ENCODE measurements around the gene ARHGEF5.
"Not testable (repeated sequence)": the region's sequence is repeated elsewhere in the genome, so short reads cannot be mapped to it uniquely, and the experiment has no call there.

ARHGEF5 gene

GRCh38 chr7:144427539-144427938 lies 72.3 kb downstream of the ARHGEF5 start:
- H3K79me2 ChIP-seq (ENCODE audit: insufficient read depth, low read length); H3K4me3 ChIP-seq (ENCODE audit: low read depth in 1 of 2, low read length in 2 of 2); ATAC-seq (ENCODE audit: insufficient read depth, low read depth); H3K4me2 ChIP-seq (ENCODE audit: insufficient read depth, low read length); H4K20me1 ChIP-seq (ENCODE audit: insufficient read depth, low read length); H3K36me3 ChIP-seq (ENCODE audit: insufficient read depth, low read length); H2AFZ ChIP-seq (ENCODE audit: low read depth, low read length); H3K27ac ChIP-seq (ENCODE audit: low read length); H3K9ac ChIP-seq (ENCODE audit: low read depth, low read length); H3K4me1 ChIP-seq (ENCODE audit: insufficient read depth, low read length); DNase-seq; H3K27me3 ChIP-seq (ENCODE audit: insufficient read depth, low read length, poor library complexity): not testable (repeated sequence)
- peaks cover 15% of the 10 kb centered on the region for H3K9me3 ChIP-seq (ENCODE audit: insufficient read depth, low read length, severe bottlenecking)

DNA sequence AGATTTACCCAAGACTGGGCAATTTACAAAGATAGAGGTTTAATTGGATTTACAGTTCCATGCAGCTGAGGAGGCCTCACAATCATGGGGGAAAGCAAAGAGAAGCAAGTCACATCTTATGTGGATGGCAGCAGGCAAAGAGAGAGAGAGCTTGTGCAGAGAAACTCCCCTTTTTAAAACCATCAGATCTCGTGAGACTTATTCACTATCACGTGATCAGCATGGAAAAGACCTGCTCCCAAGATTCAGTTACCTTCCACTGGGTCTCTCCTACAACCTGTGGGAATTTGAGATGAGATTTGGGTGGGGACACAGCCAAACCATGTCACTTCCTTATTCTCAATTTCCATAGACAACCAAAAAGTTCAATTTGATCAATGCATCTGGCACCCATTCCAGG lies 73.2 kb downstream of the ARHGEF5 start:
- no peak overlapping the region for H3K4me3 ChIP-seq (ENCODE audit: low read depth in 1 of 2, low read length in 2 of 2)
- peaks cover 15% of the 10 kb centered on the region for H3K9me3 ChIP-seq (ENCODE audit: insufficient read depth, low read length, severe bottlenecking)
- TF ChIP-seq, protein P1, sequence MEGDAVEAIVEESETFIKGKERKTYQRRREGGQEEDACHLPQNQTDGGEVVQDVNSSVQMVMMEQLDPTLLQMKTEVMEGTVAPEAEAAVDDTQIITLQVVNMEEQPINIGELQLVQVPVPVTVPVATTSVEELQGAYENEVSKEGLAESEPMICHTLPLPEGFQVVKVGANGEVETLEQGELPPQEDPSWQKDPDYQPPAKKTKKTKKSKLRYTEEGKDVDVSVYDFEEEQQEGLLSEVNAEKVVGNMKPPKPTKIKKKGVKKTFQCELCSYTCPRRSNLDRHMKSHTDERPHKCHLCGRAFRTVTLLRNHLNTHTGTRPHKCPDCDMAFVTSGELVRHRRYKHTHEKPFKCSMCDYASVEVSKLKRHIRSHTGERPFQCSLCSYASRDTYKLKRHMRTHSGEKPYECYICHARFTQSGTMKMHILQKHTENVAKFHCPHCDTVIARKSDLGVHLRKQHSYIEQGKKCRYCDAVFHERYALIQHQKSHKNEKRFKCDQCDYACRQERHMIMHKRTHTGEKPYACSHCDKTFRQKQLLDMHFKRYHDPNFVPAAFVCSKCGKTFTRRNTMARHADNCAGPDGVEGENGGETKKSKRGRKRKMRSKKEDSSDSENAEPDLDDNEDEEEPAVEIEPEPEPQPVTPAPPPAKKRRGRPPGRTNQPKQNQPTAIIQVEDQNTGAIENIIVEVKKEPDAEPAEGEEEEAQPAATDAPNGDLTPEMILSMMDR (IDR thresholded peaks at IDR 0.05; ENCODE audit: borderline replicate concordance, extremely low read depth, low read length, poor library complexity, severe bottlenecking): no peak
- TF ChIP-seq EZH2 (IDR thresholded peaks at IDR 0.05; ENCODE audit: borderline replicate concordance, low read depth, low read length, severe bottlenecking): no peak
- H3K27me3 ChIP-seq (ENCODE audit: insufficient read depth, low read length, poor library complexity): no peaks in the 10 kb centered on the region
- DNase-seq (no peak), ATAC-seq (ENCODE audit: insufficient read depth, low read depth) (no peak)
- no peak overlapping the region for H3K4me2 ChIP-seq (ENCODE audit: insufficient read depth, low read length)
- no peaks in the 10 kb centered on the region for H3K36me3 ChIP-seq (ENCODE audit: insufficient read depth, low read length)
- H3K9ac ChIP-seq (ENCODE audit: low read depth, low read length): no peak overlapping the region
- no peaks in the 10 kb centered on the region for H3K79me2 ChIP-seq (ENCODE audit: insufficient read depth, low read length)
- H3K27ac ChIP-seq (ENCODE audit: low read length): no peak overlapping the region
- H2AFZ ChIP-seq (ENCODE audit: low read depth, low read length): no peak overlapping the region
- H3K4me1 ChIP-seq (ENCODE audit: insufficient read depth, low read length): no peaks in the 10 kb centered on the region
- no peaks in the 10 kb centered on the region for H4K20me1 ChIP-seq (ENCODE audit: insufficient read depth, low read length)
